K562 (cell line): Measurements from ENCODE around the gene SYNJ2. TPM values are rescaled to one million over a fixed set of nuclear protein-coding genes. Genes with fewer than 3 reads are reported as not detected.
A peak's percentile ranks its signal among the peaks of the same experiment; 100 is the strongest.

Experiments used
- ATF7 ChIP-seq: fragments of 450-650 bp; IDR thresholded peaks from 2 replicates; pipeline ENCODE4 v1.7.1; 2014; ENCODE audit warnings: mild to moderate bottlenecking, moderate library complexity
- CBX8 ChIP-seq: fragments of 200-600 bp; sonication (generic); IDR thresholded peaks from 2 replicates; pipeline ENCODE4 v1.6.1; 2012; ENCODE audit warnings: borderline replicate concordance, mixed run types, low read depth, mild to moderate bottlenecking, moderate library complexity, mixed read lengths, low read length, control low read depth, inconsistent platforms; ENCODE audit not compliant: poor library complexity, severe bottlenecking; ENCODE audit errors: extremely low read depth
- EP300 ChIP-seq: IDR thresholded peaks from 2 replicates; pipeline ENCODE4 v1.6.1; 2012; ENCODE audit warnings: low read length, improper control_type of control experiment
- ESRRA ChIP-seq: fragments of 450-650 bp; IDR thresholded peaks from 2 replicates; pipeline ENCODE4 v1.6.1; 2014; ENCODE audit warnings: low read depth, mild to moderate bottlenecking, moderate library complexity, borderline replicate concordance
- ETV1 ChIP-seq: fragments of 450-650 bp; conservative IDR thresholded peaks from 2 replicates; pipeline ENCODE4 v1.6.1; 2016; ENCODE audit warnings: missing genetic modification characterization, control low read depth, low read depth, missing compliant biosample characterization
- GTF2E2 ChIP-seq: fragments of 200-800 bp; sonication (Bioruptor generic); IDR thresholded peaks from 2 replicates; pipeline ENCODE4 v1.6.1; 2016; ENCODE audit warnings: missing genetic modification characterization, missing compliant biosample characterization
- HINFP ChIP-seq: fragments of 450-650 bp; conservative IDR thresholded peaks from 2 replicates; pipeline ENCODE4 v1.6.1; 2016; ENCODE audit warnings: missing genetic modification characterization, low read depth, mild to moderate bottlenecking, control low read depth, missing compliant biosample characterization
- JUNB ChIP-seq: fragments of 450-650 bp; formaldehyde crosslinking; conservative IDR thresholded peaks from 2 replicates; pipeline ENCODE4 v1.4.0; 2020; ENCODE audit warnings: mild to moderate bottlenecking
- KLF16 ChIP-seq: IDR thresholded peaks from 2 replicates; pipeline ENCODE4 v1.6.1; 2016; ENCODE audit warnings: antibody characterized with exemption
- MEIS2 ChIP-seq: fragments of 450-650 bp; IDR thresholded peaks from 2 replicates; pipeline ENCODE4 v1.6.1; 2014; ENCODE audit warnings: mild to moderate bottlenecking; ENCODE audit not compliant: partially characterized antibody
- POLR2G ChIP-seq: fragments of 200-400 bp; formaldehyde crosslinking; IDR thresholded peaks from 2 replicates; pipeline ENCODE4 v1.6.1; 2017; ENCODE audit warnings: low read depth, mild to moderate bottlenecking, antibody characterized with exemption, low read length, moderate library complexity
- POLR3A ChIP-seq: IDR thresholded peaks from 2 replicates; pipeline ENCODE4 v1.6.1; 2011; ENCODE audit warnings: borderline replicate concordance, mild to moderate bottlenecking, moderate library complexity; ENCODE audit not compliant: insufficient read length, insufficient read depth; ENCODE audit errors: extremely low read depth
- SMAD4 ChIP-seq: fragments of 250-450 bp; sonication (Bioruptor Pico); conservative IDR thresholded peaks from 2 replicates; pipeline ENCODE4 v1.8.0; 2021; ENCODE audit warnings: inconsistent platforms, mild to moderate bottlenecking, moderate library complexity
- TCFL5 ChIP-seq: fragments of 250-450 bp; sonication (Bioruptor Pico); conservative IDR thresholded peaks from 2 replicates; pipeline ENCODE4 v1.6.1; 2021; ENCODE audit warnings: mild to moderate bottlenecking, moderate library complexity, matching md5 sums
- TFAM ChIP-seq: fragments of 250-450 bp; sonication (Bioruptor Pico); conservative IDR thresholded peaks from 2 replicates; pipeline ENCODE4 v1.5.0; 2021; ENCODE audit warnings: mild to moderate bottlenecking, moderate library complexity
- ZBTB34 ChIP-seq: fragments of 250-450 bp; sonication (Bioruptor Pico); IDR thresholded peaks from 2 replicates; pipeline ENCODE4 v1.8.0; 2021; ENCODE audit warnings: mild to moderate bottlenecking, moderate library complexity
- ZFP1 ChIP-seq: fragments of 450-650 bp; formaldehyde crosslinking; IDR thresholded peaks from 2 replicates; pipeline ENCODE4 v1.4.0; 2020; ENCODE audit warnings: mild to moderate bottlenecking, mixed read lengths
- ZFX ChIP-seq: sonication (generic); formaldehyde crosslinking; IDR thresholded peaks from 2 replicates; pipeline ENCODE4 v1.8.0; 2022; ENCODE audit warnings: mild to moderate bottlenecking, missing genetic modification reagents, moderate library complexity
- ZNF212 ChIP-seq: fragments of 450-650 bp; formaldehyde crosslinking; IDR thresholded peaks from 2 replicates; pipeline ENCODE4 v1.4.0; 2020; ENCODE audit warnings: mild to moderate bottlenecking
- ZNF263 ChIP-seq: sonication (generic); formaldehyde crosslinking; IDR thresholded peaks from 2 replicates; pipeline ENCODE4 v1.8.0; 2022; ENCODE audit warnings: mild to moderate bottlenecking, missing genetic modification reagents, borderline replicate concordance
- ZNF717 ChIP-seq: fragments of 250-450 bp; sonication (Bioruptor Pico); IDR thresholded peaks from 2 replicates; pipeline ENCODE4 v1.5.0; 2021
- ZSCAN29 ChIP-seq: fragments of 450-650 bp; IDR thresholded peaks from 2 replicates; pipeline ENCODE4 v1.6.1; 2017
- polyA plus RNA-seq, 8 experiments: library from polyadenylated mRNA; depleted of rRNA in 4 of 8; stranded (reverse) in 5 of 8; unstranded in 3 of 8; fragments of >200 nt; fragmentation: Nextera tagmentation in 2 of 8; fragmentation: Illumina TruSeq in 1 of 8; extraction: Ambion mirVana in 2 of 8; extraction: Trizol in 1 of 8; gene quantifications; 2 replicates each; pipeline versions ENCODE4 v1.2.1 to v1.2.3, GENCODE V29; 2011 to 2014; ENCODE audit warnings: inconsistent platforms in 1 of 8, missing spikeins in 1 of 8
- total RNA-seq, 7 experiments: library from RNA; depleted of rRNA in 6 of 7; stranded (reverse); fragments of >200 nt in 6 of 7; fragmentation: Illumina TruSeq in 2 of 7; extraction: Trizol in 2 of 7; gene quantifications; 2 replicates each; pipeline versions ENCODE4 v1.2.1 to v1.2.3, GENCODE V29; 2011 to 2021; ENCODE audit warnings: low replicate concordance in 1 of 7
- TF ChIP-seq, protein P1 (sequence below): sonication (generic); formaldehyde crosslinking; IDR thresholded peaks from 2 replicates; pipeline ENCODE4 v1.8.0; 2022; ENCODE audit warnings: mild to moderate bottlenecking, missing genetic modification reagents
- TF ChIP-seq, protein P2 (sequence below): fragments of 450-650 bp; IDR thresholded peaks from 2 replicates; pipeline ENCODE4 v1.6.1; 2016; ENCODE audit warnings: low read depth, mild to moderate bottlenecking, moderate library complexity

The SYNJ2 gene
- total and polyA plus RNA-seq, 9 of the 15 experiments (the other 6 are each of a cell fraction or from before 2014, with no cell fraction given), result 3.0 to 27.7 (median 17.8) TPM

DNA sequence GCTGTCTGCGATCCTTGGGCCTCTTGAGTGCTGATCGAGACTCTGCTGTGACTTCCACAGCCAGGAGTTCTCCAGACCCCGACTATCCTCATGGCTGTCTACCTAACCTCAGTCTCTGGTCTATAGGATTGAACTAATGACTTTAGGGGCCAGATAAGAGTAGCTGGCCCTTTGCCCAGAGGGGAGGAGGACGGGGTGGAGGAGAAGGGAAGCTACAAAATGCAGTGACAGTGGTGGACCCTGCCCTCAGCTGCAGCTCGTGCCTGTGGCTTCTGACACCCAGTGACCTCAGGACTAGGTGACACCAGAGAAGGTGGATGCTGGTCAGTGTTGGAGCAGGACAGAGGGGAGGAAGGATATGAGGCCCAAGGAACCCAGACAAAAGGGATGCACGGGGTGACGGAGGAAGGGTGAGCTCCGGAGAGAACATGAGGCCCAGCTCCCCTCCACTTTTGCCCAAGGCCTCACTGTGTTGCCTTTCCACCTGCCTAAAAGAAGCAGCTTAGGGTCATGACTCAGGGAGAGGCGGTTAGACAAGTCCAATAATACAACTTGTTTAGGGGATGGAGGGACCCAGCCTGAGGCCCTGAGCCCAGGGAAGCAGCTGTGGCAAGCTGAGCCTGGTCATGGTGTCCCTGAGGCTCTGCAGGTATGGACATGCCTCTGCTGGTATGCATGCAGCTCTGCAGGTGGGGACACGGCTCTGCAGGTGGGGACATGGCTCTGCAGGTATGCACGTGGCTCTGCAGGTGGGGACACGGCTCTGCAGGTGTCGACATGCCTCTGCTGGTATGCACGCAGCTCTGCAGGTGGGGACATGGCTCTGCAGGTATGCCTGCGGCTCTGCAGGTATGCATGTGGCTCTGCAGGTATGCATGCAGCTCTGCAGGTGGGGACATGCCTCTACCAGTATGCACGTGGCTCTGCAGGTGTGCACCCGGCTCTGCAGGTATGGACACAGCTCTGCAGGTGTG is 67.7 kb downstream of the SYNJ2 start (continued):
- no peak for TF ChIP-seq HINFP (tag)
- TF ChIP-seq CBX8, result no peak
- TF ChIP-seq ZFX, result no peak
- TF ChIP-seq EP300, result no peak
- TF ChIP-seq, protein P1, sequence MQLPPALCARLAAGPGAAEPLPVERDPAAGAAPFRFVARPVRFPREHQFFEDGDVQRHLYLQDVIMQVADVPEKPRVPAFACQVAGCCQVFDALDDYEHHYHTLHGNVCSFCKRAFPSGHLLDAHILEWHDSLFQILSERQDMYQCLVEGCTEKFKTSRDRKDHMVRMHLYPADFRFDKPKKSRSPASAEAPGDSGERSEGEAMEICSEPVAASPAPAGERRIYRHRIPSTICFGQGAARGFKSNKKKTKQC, result no peak
- TF ChIP-seq ZNF717, result no peak
- no peak for TF ChIP-seq ZFP1 (CRISPR knock-in tag)
- no peak for TF ChIP-seq TFAM (CRISPR knock-in tag)
- no peak for TF ChIP-seq ZSCAN29
- no peak for TF ChIP-seq ETV1
- no peak for TF ChIP-seq SMAD4 (CRISPR knock-in tag)
- no peak for TF ChIP-seq KLF16
- TF ChIP-seq ZBTB34 (CRISPR knock-in tag), result no peak
- no peak for TF ChIP-seq MEIS2
- TF ChIP-seq, protein P2, sequence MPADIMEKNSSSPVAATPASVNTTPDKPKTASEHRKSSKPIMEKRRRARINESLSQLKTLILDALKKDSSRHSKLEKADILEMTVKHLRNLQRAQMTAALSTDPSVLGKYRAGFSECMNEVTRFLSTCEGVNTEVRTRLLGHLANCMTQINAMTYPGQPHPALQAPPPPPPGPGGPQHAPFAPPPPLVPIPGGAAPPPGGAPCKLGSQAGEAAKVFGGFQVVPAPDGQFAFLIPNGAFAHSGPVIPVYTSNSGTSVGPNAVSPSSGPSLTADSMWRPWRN, result peak; percentile 29; the same call in 1 of the 2 replicates
- TF ChIP-seq JUNB (CRISPR knock-in tag), result no peak
- TF ChIP-seq ZNF263 (CRISPR knock-in tag), result peak; percentile 39; the same call in 1 of the 2 replicates
- TF ChIP-seq POLR3A, result no peak
- TF ChIP-seq ESRRA, result peak; percentile 34; the same call in 1 of the 2 replicates
- no peak for TF ChIP-seq TCFL5 (CRISPR knock-in tag)
- TF ChIP-seq GTF2E2, result no peak
- TF ChIP-seq ATF7, result 0 out of 2 replicates have a peak, but pooled peaks have one; percentile 24
- TF ChIP-seq ZNF212, result no peak
- TF ChIP-seq POLR2G, result 0 out of 2 replicates have a peak, but pooled peaks have one; percentile 22
